Measurements from ENCODE around the gene PTGFRN. TPM values are rescaled to one million over a fixed set of nuclear protein-coding genes. Genes with fewer than 3 reads are reported as not detected.

PTGFRN gene
- total and polyA plus RNA-seq, 2 of the 13 experiments (the other 11 are each of a cell fraction or from before 2014, with no cell fraction given): 3.3 to 11.3 TPM

GRCh38 chr1:116910379-116911187 lies 867 bp downstream of the PTGFRN start (continued):
- TF ChIP-seq ZBED4 (CRISPR knock-in tag; IDR thresholded peaks at IDR 0.05; ENCODE audit: borderline replicate concordance): peak; percentile 87
- 0 out of 2 replicates have a peak, but pooled peaks have one; percentile 16 for TF ChIP-seq MIXL1 (CRISPR knock-in tag; IDR thresholded peaks at IDR 0.05)
- peak; percentile 32; the same call in 1 of the 2 replicates for TF ChIP-seq RXRB (CRISPR knock-in tag; IDR thresholded peaks at IDR 0.05; ENCODE audit: borderline replicate concordance)
- TF ChIP-seq CAMTA2 (CRISPR knock-in tag; IDR thresholded peaks at IDR 0.05; ENCODE audit: borderline replicate concordance): no peak
- TF ChIP-seq HOXA3 (CRISPR knock-in tag; IDR thresholded peaks at IDR 0.05): peak; percentile 10; the same call in 1 of the 2 replicates
- TF ChIP-seq FLYWCH1 (CRISPR knock-in tag; IDR thresholded peaks at IDR 0.05): no peak
- peak; percentile 24; the same call in 1 of the 2 replicates for TF ChIP-seq RXRA (CRISPR knock-in tag; IDR thresholded peaks at IDR 0.05)
- TF ChIP-seq ARID5B (CRISPR knock-in tag; IDR thresholded peaks at IDR 0.05): peak; percentile 40; the same call in 1 of the 2 replicates
- TF ChIP-seq ZNF607 (CRISPR knock-in tag; IDR thresholded peaks at IDR 0.05; ENCODE audit: borderline replicate concordance): no peak
- no peak for TF ChIP-seq ZNF792 (CRISPR knock-in tag; IDR thresholded peaks at IDR 0.05)
- peak; percentile 30; the same call in 1 of the 2 replicates for TF ChIP-seq HNF4A (CRISPR knock-in tag; IDR thresholded peaks at IDR 0.05)
- TF ChIP-seq FOXP4 (CRISPR knock-in tag; IDR thresholded peaks at IDR 0.05): peak; percentile 28; the same call in 1 of the 2 replicates
- peak; percentile 87 for TF ChIP-seq RARA (CRISPR knock-in tag; IDR thresholded peaks at IDR 0.05)
- no peak for TF ChIP-seq ZNF225 (CRISPR knock-in tag; IDR thresholded peaks at IDR 0.05)

All from HepG2 (cell line).